ENCODE measurements around the gene TXNDC2. TPM values are rescaled to one million over a fixed set of nuclear protein-coding genes. Genes with fewer than 3 reads are reported as not detected.

The TXNDC2 gene
- total RNA-seq, 4 donors from 2014 or later: 0.26 to 1.0 (median 0.58) TPM

GRCh38 chr18:9916808-9917207 lies 31.0 kb downstream of the TXNDC2 start:
- no peak for TF ChIP-seq POLR2AphosphoS5 (IDR thresholded peaks at IDR 0.05)
- no peak for TF ChIP-seq CTCF (IDR thresholded peaks at IDR 0.05)
- WGBS: 78% methylated on average over 3 of the region's 3 CpGs
- Histone ChIP-seq H3K4me3 (peak overlapping the region; percentile 76 to 95 (median 92)), H3K27ac (replicated peaks in 1 of 4) (peak overlapping the region; percentile 100), H3K36me3 (no peaks in the 10 kb centered on the region), H3K9me3 (no peaks in the 10 kb centered on the region), H3K4me1 (peaks cover 52 to 72% (median 70%) of the 10 kb centered on the region in 4 donors), H3K27me3 (no peaks in the 10 kb centered on the region)
- intact Hi-C loops (cut with DNase I): loop anchor here (5.0 to 10.0 kb wide), 2 partner anchors 205 to 302 kb away; partner anchors contain the start of gene PPP4R1
- no peak for DNase-seq (ENCODE audit: extremely low spot score)

GRCh38 chr18:9918016-9918680 lies 32.4 kb downstream of the TXNDC2 start:
- Histone ChIP-seq H3K4me1 (peaks cover 60 to 78% (median 77%) of the 10 kb centered on the region in 4 donors), H3K36me3 (no peaks in the 10 kb centered on the region), H3K27ac (replicated peaks in 1 of 4) (peak overlapping the region; percentile 41 to 100 (median 100)), H3K9me3 (no peaks in the 10 kb centered on the region), H3K27me3 (no peaks in the 10 kb centered on the region), H3K4me3 (peak overlapping the region in 3 of 4 donors; percentile 11 to 16 (median 15))
- intact Hi-C loops (cut with DNase I): loop anchor here (5.0 to 10.0 kb wide), 2 partner anchors 206 to 303 kb away; partner anchors contain the start of gene PPP4R1
- no peak for DNase-seq (ENCODE audit: extremely low spot score)
- WGBS: 16% methylated on average over 2 of the region's 2 CpGs
- TF ChIP-seq CTCF (IDR thresholded peaks at IDR 0.05) (no peak), EP300 (IDR thresholded peaks at IDR 0.05) (no peak), POLR2A (IDR thresholded peaks at IDR 0.05; ENCODE audit: low read depth) (no peak), POLR2AphosphoS5 (IDR thresholded peaks at IDR 0.05) (no peak)

- intact Hi-C loops (cut with DNase I): loop anchor here (5.0 to 10.0 kb wide), 2 partner anchors 207 to 305 kb away; partner anchors contain the start of gene PPP4R1
- Histone ChIP-seq H3K27me3 (no peaks in the 10 kb centered on the region), H3K27ac (replicated peaks in 1 of 4) (peak overlapping the region in 1 of 4 donors; percentile 10), H3K4me3 (no peak overlapping the region), H3K4me1 (peaks cover 66 to 93% (median 91%) of the 10 kb centered on the region in 4 donors), H3K36me3 (no peaks in the 10 kb centered on the region), H3K9me3 (no peaks in the 10 kb centered on the region)
- DNase-seq (ENCODE audit: extremely low spot score): no peak
- no peak for TF ChIP-seq POLR2A (IDR thresholded peaks at IDR 0.05; ENCODE audit: low read depth)
- 64% methylated on average over 8 of the region's 8 CpGs for WGBS
Observed at GRCh38 chr18:9919564-9920232, 33.9 kb downstream of the TXNDC2 start.

- no peak for TF ChIP-seq POLR2AphosphoS5 (IDR thresholded peaks at IDR 0.05)
- TF ChIP-seq EP300 (IDR thresholded peaks at IDR 0.05): no peak
- TF ChIP-seq CTCF (IDR thresholded peaks at IDR 0.05): no peak
- no peak for TF ChIP-seq POLR2A (IDR thresholded peaks at IDR 0.05; ENCODE audit: low read depth)
- no peaks in the 10 kb centered on the region for H3K27me3 ChIP-seq
- WGBS: 35% methylated on average over 4 of the region's 4 CpGs
- intact Hi-C loops (cut with DNase I): no loop called here
- DNase-seq (ENCODE audit: extremely low spot score): no peak
- H3K36me3 ChIP-seq: no peaks in the 10 kb centered on the region
- H3K4me3 ChIP-seq: peak overlapping the region in 1 of 4 donors; percentile 1
- peaks cover 81 to 100% (median 99%) of the 10 kb centered on the region in 4 donors for H3K4me1 ChIP-seq
- peak overlapping the region in 2 of 4 donors; percentile 1 to 37 for H3K27ac ChIP-seq (replicated peaks in 1 of 4)
- H3K9me3 ChIP-seq: no peaks in the 10 kb centered on the region
Observed at GRCh38 chr18:9922592-9923311, 37.0 kb downstream of the TXNDC2 start.

Data from esophagus muscularis mucosa (tissue), 4 donors.